Hepatocyte (in vitro differentiated cells): ENCODE results near the gene FBXO10.

Experiments
- CTCF ChIP-seq: fragments of 200-600 bp; sonication (generic); IDR thresholded peaks from 2 replicates; pipeline ENCODE4 v1.5.1; 2016; ENCODE audit warnings: antibody characterized with exemption, mild to moderate bottlenecking; ENCODE audit not compliant: poor library complexity
- EZH2 ChIP-seq: fragments of 200-600 bp; sonication (generic); IDR thresholded peaks from 2 replicates; pipeline ENCODE4 v1.6.1; 2016; ENCODE audit warnings: antibody characterized with exemption, mild to moderate bottlenecking, borderline replicate concordance
- EZH2phosphoT487 ChIP-seq: fragments of 200-600 bp; sonication (generic); IDR thresholded peaks from one replicate; pipeline ENCODE4 v1.6.1; 2018; ENCODE audit warnings: antibody characterized with exemption, mild to moderate bottlenecking, low read depth, moderate library complexity; ENCODE audit not compliant: unreplicated experiment, severe bottlenecking

GRCh38 chr9:37471942-37472684 lies 104.1 kb downstream of the FBXO10 start:
- TF ChIP-seq CTCF (no peak), EZH2 (no peak), EZH2phosphoT487 (no peak)
